GM23248 (cell line): ENCODE results near the gene SLC15A1. TPM values are rescaled to one million over a fixed set of nuclear protein-coding genes. Genes with fewer than 3 reads are reported as not detected.
A peak's percentile ranks its signal among the peaks of the same experiment; 100 is the strongest.

Source experiments
- DNase-seq: peaks from one replicate; pipeline ENCODE4 v3.0.0-alpha.2; 2015
- H2AFZ ChIP-seq: fragments of 200-600 bp; sonication (generic); 2 replicates; pipeline ENCODE4 v1.6.1; 2016; ENCODE audit warnings: antibody characterized with exemption
- H3F3A ChIP-seq: fragments of 200-600 bp; sonication (generic); 2 replicates; pipeline ENCODE4 v1.6.1; 2016; ENCODE audit warnings: mild to moderate bottlenecking, antibody characterized with exemption, mixed run types; ENCODE audit not compliant: insufficient read depth
- H3K27ac ChIP-seq: fragments of 200-600 bp; sonication (generic); 2 replicates; pipeline ENCODE4 v1.5.1; 2016; ENCODE audit warnings: mild to moderate bottlenecking
- H3K27me3 ChIP-seq: fragments of 200-600 bp; sonication (generic); replicated peaks from 2 replicates; pipeline ENCODE4 v1.6.1; 2016; ENCODE audit warnings: mild to moderate bottlenecking; ENCODE audit not compliant: insufficient read depth
- H3K36me3 ChIP-seq: fragments of 200-600 bp; sonication (generic); 2 replicates; pipeline ENCODE4 v1.6.1; 2016; ENCODE audit warnings: low read depth, mild to moderate bottlenecking
- H3K4me1 ChIP-seq: fragments of 200-600 bp; sonication (generic); 2 replicates; pipeline ENCODE4 v1.6.1; 2016; ENCODE audit warnings: mild to moderate bottlenecking; ENCODE audit not compliant: insufficient read depth
- H3K4me2 ChIP-seq: fragments of 200-600 bp; sonication (generic); one replicate; pipeline ENCODE4 v1.6.1; 2016; ENCODE audit warnings: mild to moderate bottlenecking; ENCODE audit not compliant: unreplicated experiment
- H3K4me3 ChIP-seq: fragments of 200-600 bp; sonication (generic); 2 replicates; pipeline ENCODE4 v1.5.1; 2016; ENCODE audit warnings: mild to moderate bottlenecking
- H3K79me2 ChIP-seq: fragments of 200-600 bp; sonication (generic); 2 replicates; pipeline ENCODE4 v1.6.1; 2016; ENCODE audit warnings: mild to moderate bottlenecking; ENCODE audit not compliant: insufficient read depth
- H3K9ac ChIP-seq: fragments of 200-600 bp; sonication (generic); 2 replicates; pipeline ENCODE4 v1.6.1; 2016; ENCODE audit warnings: mild to moderate bottlenecking
- H3K9me2 ChIP-seq: fragments of 200-600 bp; sonication (generic); 2 replicates; pipeline ENCODE4 v1.6.1; 2016; ENCODE audit warnings: mixed run types, mild to moderate bottlenecking, moderate library complexity; ENCODE audit not compliant: insufficient read depth
- H3K9me3 ChIP-seq: fragments of 200-600 bp; sonication (generic); one replicate; pipeline ENCODE4 v1.6.1; 2017; ENCODE audit warnings: low read depth
- H4K20me1 ChIP-seq: fragments of 200-600 bp; sonication (generic); 2 replicates; pipeline ENCODE4 v1.6.0; 2016; ENCODE audit not compliant: insufficient read depth
- EZH2 ChIP-seq: fragments of 200-600 bp; sonication (generic); IDR thresholded peaks from 2 replicates; pipeline ENCODE4 v1.6.1; 2018; ENCODE audit warnings: antibody characterized with exemption, mild to moderate bottlenecking; ENCODE audit not compliant: insufficient read depth, poor library complexity, severe bottlenecking
- EZH2phosphoT487 ChIP-seq: fragments of 200-600 bp; sonication (generic); IDR thresholded peaks from 2 replicates; pipeline ENCODE4 v1.6.1; 2018; ENCODE audit warnings: antibody characterized with exemption, moderate library complexity, mild to moderate bottlenecking, low read depth; ENCODE audit not compliant: insufficient read depth
- WGBS, 2 experiments: methylation state at CpG; one replicate each; pipeline ENCODE4 v1.1.6; 2015 to 2017; ENCODE audit warnings: low lambda C conversion rate in 2 of 2, low coverage in 1 of 2; ENCODE audit errors: missing lambda C conversion rate in 2 of 2; 5-methylcytosine and 5-hydroxymethylcytosine counted together
- in situ Hi-C: fragments of 300-500 bp; cut with MboI; formaldehyde crosslinking; loops from 2 replicates; pipeline ENCODE4 v1.15.0; 2020
- polyA plus RNA-seq: library from polyadenylated mRNA; unstranded; fragments of >200 nt; fragmentation: Nextera tagmentation; extraction: Ambion mirVana; gene quantifications from 2 replicates; pipeline ENCODE4 v1.2.1, GENCODE V29; 2016
- total RNA-seq: library from RNA; depleted of rRNA; stranded (reverse); fragments of >200 nt; shearing (Covaris generic); gene quantifications from 2 replicates; pipeline ENCODE4 v1.2.3, GENCODE V29; 2014

The SLC15A1 gene
- total and polyA plus RNA-seq, 2 experiments from 2014 or later, result not detected

DNA sequence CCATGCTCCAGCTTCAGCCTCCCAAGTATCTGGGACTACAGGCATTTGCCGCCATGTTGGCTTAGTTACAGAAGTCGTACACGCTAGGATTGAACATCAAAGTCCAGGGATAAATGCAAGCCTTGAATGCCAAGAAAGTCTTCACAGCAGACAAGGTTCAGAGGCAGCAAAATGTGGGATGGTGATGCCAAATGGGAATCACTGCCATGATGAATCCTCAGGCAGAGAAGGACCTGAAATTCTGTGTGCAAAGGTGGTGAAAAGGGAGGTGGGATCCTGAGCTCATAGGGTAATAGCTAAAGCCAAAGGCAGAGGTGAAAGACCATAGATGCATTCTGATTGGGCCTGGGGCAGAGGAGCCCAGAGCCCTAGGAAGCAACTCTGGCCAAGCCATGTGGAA, 96.2 kb downstream of the SLC15A1 start:
- Histone ChIP-seq H4K20me1 (no peaks in the 10 kb centered on the region), H3K79me2 (no peaks in the 10 kb centered on the region), H3K9me2 (no peaks in the 10 kb centered on the region), H3K27ac (no peak overlapping the region), H3K4me2 (no peak overlapping the region), H3K4me1 (peaks cover 7% of the 10 kb centered on the region), H3K27me3 (no peaks in the 10 kb centered on the region), H3K4me3 (no peak overlapping the region), H2AFZ (no peak overlapping the region), H3K36me3 (no peaks in the 10 kb centered on the region), H3F3A (peaks cover 12% of the 10 kb centered on the region; the same call in 1 of the 2 replicates), H3K9ac (no peak overlapping the region), H3K9me3 (no peaks in the 10 kb centered on the region)
- in situ Hi-C loops, result loop anchor here (10.0 to 25.0 kb wide), 2 partner anchors 191 to 794 kb away; no protein-coding TSS in a partner anchor
- WGBS, 2 experiments, result 94 to 100% methylated on average over 3 of the region's 3 CpGs
- DNase-seq, result no peak
- TF ChIP-seq EZH2phosphoT487, result no peak
- TF ChIP-seq EZH2, result no peak

DNA sequence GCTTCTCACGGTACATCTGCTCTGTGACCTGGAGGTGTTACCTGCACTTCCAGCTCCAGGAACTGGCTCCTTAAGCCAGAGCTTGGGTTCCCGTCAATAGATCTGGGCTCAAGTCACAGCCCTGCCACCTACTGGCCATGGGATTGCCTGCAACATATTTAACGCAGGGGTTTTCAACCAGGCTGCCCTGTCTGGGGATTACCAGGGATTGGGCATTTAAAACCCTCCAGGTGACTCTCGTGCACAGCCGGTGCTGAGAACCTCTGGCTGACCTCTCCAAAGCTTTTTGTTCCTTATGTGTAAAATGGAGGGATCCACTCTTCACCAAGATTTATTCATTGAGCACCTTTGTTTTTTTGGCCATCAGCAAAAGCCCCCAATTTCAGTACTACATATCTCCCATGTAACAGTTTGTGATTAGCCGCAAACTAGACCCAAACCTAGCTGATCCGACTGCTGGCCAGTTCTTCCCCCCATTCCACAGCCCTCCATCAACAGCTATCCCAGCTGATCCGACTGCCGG, 98.9 kb downstream of the SLC15A1 start:
- no peaks in the 10 kb centered on the region for H4K20me1 ChIP-seq
- H3K27me3 ChIP-seq, result no peaks in the 10 kb centered on the region
- H3K4me2 ChIP-seq, result no peak overlapping the region
- in situ Hi-C loops, result loop anchor here (10.0 to 25.0 kb wide), 2 partner anchors 189 to 791 kb away; no protein-coding TSS in a partner anchor
- peak overlapping the region; percentile 15; the same call in 1 of the 2 replicates for H2AFZ ChIP-seq
- TF ChIP-seq EZH2 (no peak), EZH2phosphoT487 (no peak)
- no peaks in the 10 kb centered on the region for H3K9me3 ChIP-seq
- 14 to 35% methylated on average over 7 to 9 of the region's 9 CpGs for WGBS, 2 experiments
- H3K27ac ChIP-seq, result no peak overlapping the region
- peaks cover 10% of the 10 kb centered on the region; the same call in 1 of the 2 replicates for H3F3A ChIP-seq
- H3K36me3 ChIP-seq, result no peaks in the 10 kb centered on the region
- H3K9me2 ChIP-seq, result no peaks in the 10 kb centered on the region
- no peak overlapping the region for H3K9ac ChIP-seq
- peaks cover 7% of the 10 kb centered on the region for H3K4me1 ChIP-seq
- DNase-seq, result peak; percentile 86
- no peak overlapping the region for H3K4me3 ChIP-seq
- H3K79me2 ChIP-seq, result no peaks in the 10 kb centered on the region

DNA sequence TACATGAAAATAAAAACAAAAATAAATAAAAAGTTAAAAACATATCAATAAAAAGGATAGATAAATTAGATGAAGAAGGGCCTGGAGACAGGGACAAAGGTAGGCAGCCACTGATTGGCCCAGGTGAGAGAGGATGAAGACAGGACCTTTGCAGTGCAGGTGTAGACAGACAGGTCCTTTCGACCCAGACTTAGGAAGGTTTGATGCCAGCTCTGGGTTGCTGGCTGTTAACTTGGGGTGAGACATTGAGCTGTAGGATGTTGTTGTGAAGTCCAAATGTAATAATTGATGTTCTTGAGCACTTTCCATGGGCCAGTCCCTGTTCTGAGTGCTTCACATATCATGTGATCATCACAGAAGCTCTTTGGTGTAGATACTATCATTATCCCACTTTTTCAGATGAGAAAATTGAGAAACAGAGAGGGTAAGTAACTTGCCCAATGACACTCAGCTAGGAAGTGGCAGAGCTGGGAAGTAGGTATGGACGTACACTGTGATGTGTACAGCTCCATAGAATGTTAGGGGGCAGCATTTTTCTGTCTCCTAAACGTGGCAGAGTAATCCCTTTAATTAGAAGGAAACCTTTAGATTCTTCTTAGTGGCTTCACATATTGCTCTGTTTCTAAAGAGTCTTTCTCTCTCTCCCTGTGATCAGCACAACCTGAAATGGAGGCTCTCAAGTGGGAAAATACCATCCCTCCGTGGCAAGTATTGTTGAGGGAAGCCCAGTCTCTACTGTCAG, 99.6 kb downstream of the SLC15A1 start:
- H4K20me1 ChIP-seq, result no peaks in the 10 kb centered on the region
- no peak overlapping the region for H3K4me3 ChIP-seq
- no peak overlapping the region for H3K4me2 ChIP-seq
- no peak overlapping the region for H3K27ac ChIP-seq
- no peaks in the 10 kb centered on the region for H3K9me2 ChIP-seq
- no peaks in the 10 kb centered on the region for H3K79me2 ChIP-seq
- WGBS, 2 experiments, result 35 to 39% methylated on average over 4 of the region's 4 CpGs
- H3F3A ChIP-seq, result peaks cover 4% of the 10 kb centered on the region; the same call in 1 of the 2 replicates
- TF ChIP-seq EZH2 (no peak), EZH2phosphoT487 (no peak)
- no peaks in the 10 kb centered on the region for H3K9me3 ChIP-seq
- no peaks in the 10 kb centered on the region for H3K36me3 ChIP-seq
- no peak overlapping the region for H3K9ac ChIP-seq
- H3K27me3 ChIP-seq, result no peaks in the 10 kb centered on the region
- in situ Hi-C loops, result loop anchor here (10.0 to 25.0 kb wide), 2 partner anchors 188 to 791 kb away; no protein-coding TSS in a partner anchor
- peaks cover 6% of the 10 kb centered on the region for H3K4me1 ChIP-seq
- no peak for DNase-seq
- H2AFZ ChIP-seq, result peak overlapping the region; percentile 15; the same call in 1 of the 2 replicates

DNA sequence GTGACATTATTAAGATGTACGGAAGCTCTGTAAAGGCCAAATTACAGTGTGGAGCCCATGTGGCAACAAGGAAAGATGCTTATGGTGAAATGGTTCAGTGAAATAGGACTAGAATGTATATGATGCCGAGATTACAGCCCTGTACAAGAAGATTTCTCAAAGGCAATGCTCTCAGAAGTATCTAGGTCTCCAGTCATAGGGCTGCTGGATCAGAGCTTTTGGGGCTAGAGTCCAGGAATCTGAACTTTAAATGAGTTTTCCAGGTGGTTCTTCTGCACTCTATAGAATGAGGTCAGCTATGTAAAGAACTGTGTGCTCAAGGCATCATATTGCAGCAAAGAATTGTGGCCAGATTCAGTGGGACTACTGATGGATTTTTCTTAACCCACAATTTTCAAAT, 100.2 kb downstream of the SLC15A1 start:
- Histone ChIP-seq H3K9ac (no peak overlapping the region), H3K4me1 (no peaks in the 10 kb centered on the region), H3K27ac (no peak overlapping the region), H3K9me3 (no peaks in the 10 kb centered on the region), H4K20me1 (no peaks in the 10 kb centered on the region), H3K4me2 (no peak overlapping the region), H2AFZ (no peak overlapping the region), H3F3A (no peaks in the 10 kb centered on the region), H3K4me3 (no peak overlapping the region), H3K36me3 (no peaks in the 10 kb centered on the region), H3K27me3 (no peaks in the 10 kb centered on the region), H3K9me2 (no peaks in the 10 kb centered on the region), H3K79me2 (no peaks in the 10 kb centered on the region)
- DNase-seq, result no peak
- TF ChIP-seq EZH2, result no peak
- TF ChIP-seq EZH2phosphoT487, result no peak
- 19 to 27% methylated on average over 2 of the region's 2 CpGs for WGBS, 2 experiments
- in situ Hi-C loops, result loop anchor here (10.0 to 25.0 kb wide), 2 partner anchors 187 to 790 kb away; no protein-coding TSS in a partner anchor
